HG02642 (cell line): ENCODE results near the gene CD80.
"Not testable (repeated sequence)": the region's sequence is repeated elsewhere in the genome, so short reads cannot be mapped to it uniquely, and the experiment has no call there.

Experiments used
- ATAC-seq: cut with Tn5 transposase; IDR thresholded peaks from one replicate; pipeline ENCODE4 v1.9.1; 2021; ENCODE audit warnings: mild to moderate bottlenecking; ENCODE audit not compliant: unreplicated experiment, poor library complexity

Gene CD80

DNA sequence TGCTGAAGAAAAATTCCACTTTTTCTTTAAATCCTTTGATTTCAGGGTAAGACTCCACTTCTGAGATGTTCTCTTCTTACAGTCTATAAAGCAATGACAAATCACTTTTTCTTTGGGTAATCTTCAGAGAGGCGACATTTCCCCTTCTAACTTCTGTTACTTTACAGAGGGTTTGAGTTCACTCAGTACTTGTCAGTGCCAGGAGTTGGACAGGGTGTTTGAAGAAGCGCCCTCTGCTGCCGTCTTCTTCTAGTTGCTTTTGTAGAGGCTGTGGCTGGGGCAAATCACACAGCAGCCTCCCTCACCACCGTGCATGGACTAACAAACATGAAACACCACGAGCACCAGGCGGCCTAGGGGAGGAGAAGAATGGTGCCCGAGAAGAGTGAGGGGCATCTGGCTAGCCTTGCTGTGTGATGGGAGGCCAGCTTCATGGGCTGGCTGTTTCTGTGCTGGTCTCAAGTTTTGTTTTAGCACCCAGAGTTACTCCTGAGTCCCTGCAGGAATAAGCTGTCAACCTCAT is at the start of gene CD80:
TSS of gene CD80 (minus strand) at position 174 of the 523 bp plus-strand sequence. CDS start 1,886 bp downstream, outside the sequence.
- peak; percentile 57 for ATAC-seq

- ATAC-seq = no peak
These were observed 49.1 kb upstream of the CD80 start for GRCh38 chr3:119608405-119609000.

GRCh38 chr3:119604878-119605277 is 45.5 kb upstream of the CD80 start:
- no peak for ATAC-seq

DNA sequence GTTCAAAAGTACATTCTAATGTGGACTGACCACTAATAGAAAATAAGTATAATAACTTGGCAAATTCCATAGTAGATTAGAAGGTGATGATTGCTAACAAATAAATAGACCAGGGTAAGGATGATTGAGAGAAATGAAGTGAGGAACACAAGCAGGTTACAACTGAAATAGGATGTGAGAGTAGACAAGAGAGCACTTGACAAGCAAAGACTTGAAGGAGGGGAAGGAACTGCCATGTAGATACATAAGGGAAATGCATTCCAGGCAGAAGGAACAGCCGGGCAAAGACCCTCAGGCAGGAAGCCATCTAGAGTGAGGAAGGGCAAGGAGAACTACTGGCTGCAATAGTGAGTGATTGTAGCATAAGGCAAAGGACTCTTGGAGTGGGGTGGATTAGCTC is 43.3 kb upstream of the CD80 start:
- no peak for ATAC-seq

DNA sequence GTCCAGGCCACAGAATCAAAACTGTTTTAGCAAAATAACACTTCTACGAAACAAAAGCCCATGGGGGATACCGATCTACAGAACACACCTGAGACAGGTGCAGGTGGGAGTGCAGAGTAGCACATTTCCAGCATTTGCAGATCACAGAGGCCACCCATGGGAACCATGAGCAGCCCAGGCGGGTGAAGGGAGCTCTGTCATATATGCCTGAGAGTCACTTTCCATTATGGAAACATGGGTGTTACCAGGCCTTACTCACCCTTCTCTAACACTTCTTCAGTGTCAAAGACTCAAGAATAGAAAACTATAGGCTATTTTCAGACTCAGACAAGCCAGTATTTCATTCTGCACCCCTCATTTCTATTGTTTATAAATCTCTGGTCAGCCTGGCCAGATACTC is 41.7 kb upstream of the CD80 start:
- peak; percentile 19 for ATAC-seq

- peak; percentile 62 for ATAC-seq
These were observed 41.3 kb upstream of the CD80 start for GRCh38 chr3:119600732-119601131.

- no peak for ATAC-seq
These were observed 40.3 kb upstream of the CD80 start for GRCh38 chr3:119599558-119600174.

DNA sequence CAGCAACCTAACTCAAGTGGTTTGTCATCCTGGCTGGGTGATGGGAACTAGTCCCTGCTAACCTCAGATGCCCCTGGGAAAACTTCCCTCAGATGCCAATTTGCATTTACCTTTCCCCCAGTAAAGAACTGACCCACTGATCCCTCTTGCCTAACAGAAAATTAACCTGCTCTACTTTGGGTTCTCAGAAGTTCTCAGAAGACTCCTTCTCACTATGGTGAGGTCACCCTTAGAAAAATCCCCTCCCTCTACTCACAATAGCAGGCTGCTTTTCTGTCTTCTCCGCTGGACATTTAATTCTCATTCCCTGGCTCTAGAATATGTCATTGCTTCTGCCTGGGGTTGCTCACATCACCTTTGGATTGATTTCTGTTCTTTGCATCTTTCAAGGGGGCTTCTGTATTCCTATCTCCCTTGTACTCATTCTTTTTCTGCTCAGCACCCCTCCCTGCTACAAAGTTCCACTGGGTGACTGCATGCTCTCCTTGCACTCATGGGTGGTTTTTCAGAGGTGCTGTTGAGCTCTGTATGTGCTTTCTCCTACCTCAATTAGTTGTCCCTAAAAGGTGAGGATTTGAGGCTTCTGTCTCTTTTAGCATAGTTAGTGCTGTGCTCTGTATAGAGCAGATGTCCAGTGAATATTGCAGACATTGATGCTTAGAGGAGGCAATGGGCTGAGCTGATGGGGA is 39.1 kb upstream of the CD80 start:
- peak; percentile 50 for ATAC-seq

GRCh38 chr3:119597548-119598288 is 38.3 kb upstream of the CD80 start, which contains the start of gene PLA1A:
PLA1A (plus strand) TSS chr3:119597885; CDS start chr3:119597914, 29 bp downstream.
- ATAC-seq = no peak

GRCh38 chr3:119596398-119596797 is 37.0 kb upstream of the CD80 start:
- no peak for ATAC-seq

DNA sequence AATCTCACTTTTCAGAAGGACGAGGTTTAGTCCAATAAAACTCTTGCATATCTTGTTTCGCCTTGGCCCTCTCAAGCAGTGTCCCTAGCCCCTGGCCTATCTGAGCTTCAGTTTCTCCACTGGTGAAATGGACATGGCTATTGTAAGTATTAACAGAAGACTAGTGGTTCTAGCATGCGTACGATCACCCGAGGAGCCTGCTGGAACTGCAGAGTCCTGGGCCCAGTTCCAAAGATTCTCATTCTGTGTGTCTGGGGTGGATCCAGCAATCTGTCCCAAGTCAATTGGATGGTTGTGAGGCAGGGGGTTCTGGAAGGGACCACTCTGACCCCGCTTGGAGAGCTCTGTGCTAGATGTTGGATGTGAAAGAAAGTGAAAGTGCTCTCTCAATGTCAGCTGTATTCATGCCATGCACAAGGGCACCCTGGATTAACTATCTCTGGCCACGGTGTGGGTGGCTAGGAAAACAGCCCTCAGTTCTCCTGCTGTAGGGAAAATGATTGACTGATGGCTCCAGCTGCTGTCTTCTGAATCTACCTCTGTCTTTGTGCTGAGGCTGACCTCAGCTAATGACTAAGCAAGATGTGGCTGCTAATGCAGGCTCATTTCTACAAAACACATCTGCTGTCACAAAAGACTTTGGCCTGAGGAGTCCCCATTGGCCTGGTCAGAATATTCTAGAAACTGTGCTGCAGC is 36.4 kb upstream of the CD80 start:
- ATAC-seq = no peak

GRCh38 chr3:119594929-119595328 is 35.5 kb upstream of the CD80 start:
- not testable (repeated sequence) for ATAC-seq

DNA sequence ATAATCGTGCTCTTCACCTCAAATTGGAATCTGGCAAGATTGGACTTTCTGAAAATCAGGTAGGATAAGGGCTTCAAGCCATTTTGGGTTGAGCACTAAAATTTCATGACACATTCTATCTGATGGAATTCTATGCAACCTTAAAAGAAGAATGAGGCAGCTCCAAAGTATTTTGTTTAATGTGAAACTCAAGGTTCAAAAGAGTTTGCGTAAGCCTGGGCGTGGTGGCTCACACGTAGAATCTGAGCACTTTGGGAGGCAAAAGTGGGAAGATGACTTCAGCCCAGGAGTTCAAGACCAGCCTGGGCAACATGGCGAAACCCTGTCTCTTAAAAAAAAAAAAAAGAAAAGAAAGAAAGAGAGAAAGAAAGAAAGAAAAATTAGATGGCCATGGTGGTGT is 34.7 kb upstream of the CD80 start:
- no peak for ATAC-seq

- ATAC-seq = no peak
These were observed 33.4 kb upstream of the CD80 start for GRCh38 chr3:119592861-119593260.

DNA sequence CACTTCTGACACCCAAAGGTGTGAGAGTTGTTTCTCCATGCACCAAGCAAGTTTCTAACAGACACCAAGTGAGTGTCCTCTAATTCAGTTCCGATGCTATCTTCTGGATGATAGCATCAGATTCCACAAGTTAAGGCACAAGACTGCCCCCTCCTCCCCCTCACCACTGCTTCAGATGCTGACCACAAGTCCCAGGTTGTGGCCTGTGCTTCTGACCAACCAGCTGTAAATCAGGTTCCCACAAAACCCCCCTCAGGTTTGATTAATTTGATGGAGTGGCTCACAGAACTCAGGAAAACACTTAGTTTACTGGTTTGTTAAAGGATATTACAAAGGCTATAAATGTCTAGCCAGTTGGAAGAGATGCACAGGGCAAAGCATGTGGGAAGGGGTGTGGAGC is 31.3 kb upstream of the CD80 start:
- no peak for ATAC-seq

DNA sequence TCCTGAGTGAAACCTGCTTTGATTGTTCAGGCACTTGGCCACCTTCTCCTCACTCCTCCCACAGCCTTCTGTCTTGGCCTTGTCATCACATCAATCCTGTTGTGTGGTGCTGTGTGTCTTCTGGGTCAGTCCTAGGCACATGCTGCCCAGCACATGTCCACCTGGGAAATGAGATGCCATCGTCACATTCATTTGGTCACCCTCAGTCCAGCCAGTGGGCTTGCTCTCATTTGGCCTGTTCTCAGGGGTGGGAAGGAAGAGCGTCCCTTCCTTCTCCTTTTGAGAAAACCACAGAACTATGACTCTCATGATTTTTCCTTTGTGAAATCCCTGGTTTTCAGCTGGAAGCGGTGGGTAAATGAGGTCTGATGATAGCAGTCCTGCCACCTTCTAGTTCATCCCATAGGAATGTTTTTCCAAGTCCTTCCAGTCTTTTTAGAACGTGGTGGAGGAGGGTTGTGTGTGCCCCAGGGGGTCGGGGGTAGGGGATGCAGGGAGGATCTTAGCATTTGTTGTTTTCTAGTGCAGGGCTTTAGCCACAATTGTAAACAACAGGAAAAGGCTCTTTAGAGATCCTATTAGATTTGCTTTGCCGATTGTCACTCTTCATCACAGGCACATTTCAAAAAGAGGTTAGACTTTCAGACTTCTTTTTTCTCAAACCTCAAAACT is 29.8 kb upstream of the CD80 start:
- ATAC-seq = no peak

DNA sequence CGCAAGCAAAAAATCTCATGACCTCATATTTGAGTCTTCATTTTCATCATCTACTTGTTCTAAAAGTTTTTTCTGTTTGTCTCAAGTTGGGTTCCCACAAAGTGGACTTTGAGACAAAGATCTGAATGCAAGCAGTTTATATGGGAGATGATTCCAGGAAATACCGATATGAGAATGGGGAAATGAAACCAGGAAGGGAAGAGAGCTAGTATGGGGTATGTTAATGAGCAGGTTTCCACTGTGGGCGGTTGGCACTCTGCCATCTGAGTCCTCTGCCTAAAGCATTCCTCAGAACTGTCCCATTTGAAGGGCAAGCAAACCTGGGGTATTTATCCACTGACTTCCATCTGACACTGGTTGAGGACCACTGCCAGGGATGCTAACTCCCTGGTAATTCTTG is 28.7 kb upstream of the CD80 start:
- ATAC-seq = peak; percentile 55

GRCh38 chr3:119586733-119587172 is 27.3 kb upstream of the CD80 start:
- ATAC-seq = no peak

GRCh38 chr3:119585856-119586570 is 26.6 kb upstream of the CD80 start:
- no peak for ATAC-seq
